ENCODE measurements around the gene KRT6B.
A peak's percentile ranks its signal among the peaks of the same experiment; 100 is the strongest.

Gene KRT6B

GRCh38 chr12:52428121-52428520 is 23.8 kb downstream of the KRT6B start:
- TF ChIP-seq CTCF (conservative IDR thresholded peaks at IDR 0.05; ENCODE audit: low read length) = no peak

GRCh38 chr12:52427083-52427482 is 24.9 kb downstream of the KRT6B start:
- no peak overlapping the region for H3K4me3 ChIP-seq (ENCODE audit: low read length)
- no peak for TF ChIP-seq CTCF (conservative IDR thresholded peaks at IDR 0.05; ENCODE audit: low read length)
- no peak for DNase-seq (ENCODE audit: low read depth)

More at GRCh38 chr12:52428121-52428520, 23.8 kb downstream of the KRT6B start:
- no peak for DNase-seq (ENCODE audit: low read depth)
- H3K4me3 ChIP-seq (ENCODE audit: low read length) = no peak overlapping the region

- H3K4me3 ChIP-seq (ENCODE audit: low read length) = no peak overlapping the region
- TF ChIP-seq CTCF (conservative IDR thresholded peaks at IDR 0.05; ENCODE audit: low read length) = no peak
- no peak for DNase-seq (ENCODE audit: low read depth)
Observed at GRCh38 chr12:52426034-52426433, 25.9 kb downstream of the KRT6B start.

GRCh38 chr12:52425466-52425865 is 26.5 kb downstream of the KRT6B start:
- DNase-seq (ENCODE audit: low read depth) = no peak
- no peak for TF ChIP-seq CTCF (conservative IDR thresholded peaks at IDR 0.05; ENCODE audit: low read length)
- H3K4me3 ChIP-seq (ENCODE audit: low read length) = no peak overlapping the region

- TF ChIP-seq CTCF (conservative IDR thresholded peaks at IDR 0.05; ENCODE audit: low read length) = no peak
- H3K4me3 ChIP-seq (ENCODE audit: low read length) = no peak overlapping the region
- no peak for DNase-seq (ENCODE audit: low read depth)
Observed at GRCh38 chr12:52423661-52424500, 28.1 kb downstream of the KRT6B start.

GRCh38 chr12:52423035-52423434 is 28.9 kb downstream of the KRT6B start:
- H3K4me3 ChIP-seq (ENCODE audit: low read length) = no peak overlapping the region
- DNase-seq (ENCODE audit: low read depth) = no peak
- TF ChIP-seq CTCF (conservative IDR thresholded peaks at IDR 0.05; ENCODE audit: low read length) = no peak

GRCh38 chr12:52419656-52420055 is 32.3 kb downstream of the KRT6B start:
- TF ChIP-seq CTCF (conservative IDR thresholded peaks at IDR 0.05; ENCODE audit: low read length) = no peak
- DNase-seq (ENCODE audit: low read depth) = peak; percentile 41
- no peak overlapping the region for H3K4me3 ChIP-seq (ENCODE audit: low read length)

All from AG10803 (cell line).